Panc1 (cell line): ENCODE data around the gene NLRP7. TPM values are rescaled to one million over a fixed set of nuclear protein-coding genes. Genes with fewer than 3 reads are reported as not detected.
A peak's percentile ranks its signal among the peaks of the same experiment; 100 is the strongest.

Experiments used
- ATAC-seq: fragments of 200-7000 bp; cut with Tn5 transposase; 2 replicates; pipeline ENCODE4 v1.9.1; 2020; ENCODE audit warnings: mild to moderate bottlenecking, moderate library complexity
- BruUV-seq: library from RNA; stranded (reverse); fragments of 400-500 nt; replicated peaks from 2 replicates; lab custom pipeline; 2021; lab: Mats Ljungman, UMichigan
- CTCF ChIA-PET: fragments of 300-600 bp; sonication (Branson Sonifier 250); formaldehyde crosslinking; loops from one replicate; lab custom pipeline; 2022; ENCODE audit warnings: antibody characterized with exemption; lab: Charles Lee
- POLR2A ChIA-PET: fragments of 300-600 bp; sonication (Branson Sonifier 250); formaldehyde crosslinking; loops from one replicate; lab custom pipeline; 2022; ENCODE audit warnings: antibody characterized with exemption; lab: Charles Lee
- DNase-seq: peaks from one replicate; pipeline ENCODE4 v3.0.0-alpha.2; 2010; ENCODE audit warnings: low read depth, low spot score
- H3K27ac ChIP-seq: 2 replicates; pipeline ENCODE4 v1.5.1; 2011; ENCODE audit warnings: mild to moderate bottlenecking, low read length, inconsistent platforms
- H3K27me3 ChIP-seq: fragments of 200-500 bp; sonication (Bioruptor generic); 2 replicates; pipeline ENCODE4 v1.6.0; 2014; ENCODE audit warnings: low read length, inconsistent platforms; ENCODE audit not compliant: control insufficient read depth, insufficient read depth
- H3K36me3 ChIP-seq: fragments of 200-500 bp; sonication (Bioruptor generic); 2 replicates; pipeline ENCODE4 v1.5.1; 2014; ENCODE audit warnings: inconsistent platforms, mild to moderate bottlenecking, low read length, moderate library complexity; ENCODE audit not compliant: control insufficient read depth, insufficient read depth
- H3K4me1 ChIP-seq: 2 replicates; pipeline ENCODE4 v1.5.1; 2011; ENCODE audit warnings: inconsistent platforms, mild to moderate bottlenecking, low read length, moderate library complexity; ENCODE audit not compliant: control insufficient read depth, insufficient read depth
- H3K4me3 ChIP-seq, 2 experiments: 2 replicates each; pipeline ENCODE4 v1.5.1; 2011 to 2012; ENCODE audit warnings: low read depth in 2 of 2, low read length in 2 of 2, mild to moderate bottlenecking in 2 of 2, inconsistent platforms in 1 of 2, moderate library complexity in 1 of 2
- H3K9me3 ChIP-seq: fragments of 200-500 bp; sonication (Bioruptor generic); 2 replicates; pipeline ENCODE4 v1.5.1; 2014; ENCODE audit warnings: low read depth, mild to moderate bottlenecking, inconsistent platforms, low read length, moderate library complexity; ENCODE audit not compliant: control insufficient read depth, insufficient read depth
- POLR2AphosphoS5 ChIP-seq: IDR thresholded peaks from 2 replicates; pipeline ENCODE4 v1.6.1; 2012; ENCODE audit warnings: mild to moderate bottlenecking, low read depth, low read length, moderate library complexity
- SIN3A ChIP-seq: IDR thresholded peaks from 2 replicates; pipeline ENCODE4 v1.6.1; 2012; ENCODE audit warnings: low read depth, mild to moderate bottlenecking, low read length, moderate library complexity, borderline replicate concordance; ENCODE audit not compliant: insufficient read depth
- TCF7L2 ChIP-seq: IDR thresholded peaks from 2 replicates; pipeline ENCODE4 v1.6.1; 2011; ENCODE audit warnings: mild to moderate bottlenecking, low read depth, low read length, inconsistent platforms
- in situ Hi-C: cut with HindIII; loops from 2 replicates; pipeline ENCODE4 v1.10.0; 2016; ENCODE audit warnings: low sequenced_read_pairs, low pct_unique_long_range_greater_than_20kb
- intact Hi-C: fragments of 100-400 bp; cut with micrococcal nuclease; formaldehyde crosslinking; loops from one replicate; pipeline ENCODE4 v1.10.0; 2022; ENCODE audit not compliant: unreplicated experiment
- total RNA-seq: library from RNA; stranded (reverse); gene quantifications from one replicate; pipeline ENCODE4 v1.2.1, GENCODE V29; 2021; ENCODE audit not compliant: unreplicated experiment
- TF ChIP-seq, protein P1 (sequence below): fragments of 450-650 bp; IDR thresholded peaks from 2 replicates; pipeline ENCODE4 v1.5.1; 2017; ENCODE audit warnings: mild to moderate bottlenecking
- TF ChIP-seq, protein P2 (sequence below), 2 experiments: IDR thresholded peaks; 2 replicates each; pipeline ENCODE4 v1.6.1; 2011 to 2012; ENCODE audit warnings: low read depth in 2 of 2, control low read depth in 1 of 2, low read length in 1 of 2, mild to moderate bottlenecking in 1 of 2, moderate library complexity in 1 of 2; ENCODE audit not compliant: insufficient read depth in 1 of 2

Gene NLRP7
- total RNA-seq, 1 experiment from 2014 or later = not detected

DNA sequence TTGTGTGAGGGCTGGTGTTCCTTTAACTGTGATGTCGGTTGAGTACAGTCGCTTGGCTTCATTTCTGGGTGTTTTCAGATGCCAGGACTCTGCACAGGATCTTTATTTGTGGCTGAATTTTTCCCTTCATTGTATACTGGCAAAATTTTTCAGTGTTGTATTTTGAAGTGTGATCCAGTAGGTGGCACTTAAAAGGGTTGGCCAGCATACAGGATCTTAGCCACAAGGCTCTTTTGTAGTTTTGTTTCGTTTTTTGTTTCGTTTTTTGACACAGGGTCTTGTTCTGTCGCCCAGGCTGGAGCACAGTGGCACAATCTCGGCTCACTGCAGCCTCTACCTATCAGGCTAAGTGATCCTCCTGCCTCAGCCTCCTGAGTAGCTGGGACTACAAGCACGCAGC, 64.6 kb downstream of the NLRP7 start:
- in situ Hi-C loops (no loop called here), intact Hi-C loops (no loop called here)
- H3K36me3 ChIP-seq = no peaks in the 10 kb centered on the region
- H3K9me3 ChIP-seq = no peaks in the 10 kb centered on the region
- peaks cover 8% of the 10 kb centered on the region for H3K27me3 ChIP-seq
- POLR2A ChIA-PET = no interaction called here
- BruUV-seq = no TSS peak
- no peak overlapping the region for H3K27ac ChIP-seq
- no peak overlapping the region for H3K4me3 ChIP-seq
- ATAC-seq (peak; percentile 70), DNase-seq (no peak)
- TF ChIP-seq, protein P1, sequence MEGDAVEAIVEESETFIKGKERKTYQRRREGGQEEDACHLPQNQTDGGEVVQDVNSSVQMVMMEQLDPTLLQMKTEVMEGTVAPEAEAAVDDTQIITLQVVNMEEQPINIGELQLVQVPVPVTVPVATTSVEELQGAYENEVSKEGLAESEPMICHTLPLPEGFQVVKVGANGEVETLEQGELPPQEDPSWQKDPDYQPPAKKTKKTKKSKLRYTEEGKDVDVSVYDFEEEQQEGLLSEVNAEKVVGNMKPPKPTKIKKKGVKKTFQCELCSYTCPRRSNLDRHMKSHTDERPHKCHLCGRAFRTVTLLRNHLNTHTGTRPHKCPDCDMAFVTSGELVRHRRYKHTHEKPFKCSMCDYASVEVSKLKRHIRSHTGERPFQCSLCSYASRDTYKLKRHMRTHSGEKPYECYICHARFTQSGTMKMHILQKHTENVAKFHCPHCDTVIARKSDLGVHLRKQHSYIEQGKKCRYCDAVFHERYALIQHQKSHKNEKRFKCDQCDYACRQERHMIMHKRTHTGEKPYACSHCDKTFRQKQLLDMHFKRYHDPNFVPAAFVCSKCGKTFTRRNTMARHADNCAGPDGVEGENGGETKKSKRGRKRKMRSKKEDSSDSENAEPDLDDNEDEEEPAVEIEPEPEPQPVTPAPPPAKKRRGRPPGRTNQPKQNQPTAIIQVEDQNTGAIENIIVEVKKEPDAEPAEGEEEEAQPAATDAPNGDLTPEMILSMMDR = no peak
- TF ChIP-seq POLR2AphosphoS5 = no peak
- no peak for TF ChIP-seq TCF7L2
- TF ChIP-seq, protein P2, sequence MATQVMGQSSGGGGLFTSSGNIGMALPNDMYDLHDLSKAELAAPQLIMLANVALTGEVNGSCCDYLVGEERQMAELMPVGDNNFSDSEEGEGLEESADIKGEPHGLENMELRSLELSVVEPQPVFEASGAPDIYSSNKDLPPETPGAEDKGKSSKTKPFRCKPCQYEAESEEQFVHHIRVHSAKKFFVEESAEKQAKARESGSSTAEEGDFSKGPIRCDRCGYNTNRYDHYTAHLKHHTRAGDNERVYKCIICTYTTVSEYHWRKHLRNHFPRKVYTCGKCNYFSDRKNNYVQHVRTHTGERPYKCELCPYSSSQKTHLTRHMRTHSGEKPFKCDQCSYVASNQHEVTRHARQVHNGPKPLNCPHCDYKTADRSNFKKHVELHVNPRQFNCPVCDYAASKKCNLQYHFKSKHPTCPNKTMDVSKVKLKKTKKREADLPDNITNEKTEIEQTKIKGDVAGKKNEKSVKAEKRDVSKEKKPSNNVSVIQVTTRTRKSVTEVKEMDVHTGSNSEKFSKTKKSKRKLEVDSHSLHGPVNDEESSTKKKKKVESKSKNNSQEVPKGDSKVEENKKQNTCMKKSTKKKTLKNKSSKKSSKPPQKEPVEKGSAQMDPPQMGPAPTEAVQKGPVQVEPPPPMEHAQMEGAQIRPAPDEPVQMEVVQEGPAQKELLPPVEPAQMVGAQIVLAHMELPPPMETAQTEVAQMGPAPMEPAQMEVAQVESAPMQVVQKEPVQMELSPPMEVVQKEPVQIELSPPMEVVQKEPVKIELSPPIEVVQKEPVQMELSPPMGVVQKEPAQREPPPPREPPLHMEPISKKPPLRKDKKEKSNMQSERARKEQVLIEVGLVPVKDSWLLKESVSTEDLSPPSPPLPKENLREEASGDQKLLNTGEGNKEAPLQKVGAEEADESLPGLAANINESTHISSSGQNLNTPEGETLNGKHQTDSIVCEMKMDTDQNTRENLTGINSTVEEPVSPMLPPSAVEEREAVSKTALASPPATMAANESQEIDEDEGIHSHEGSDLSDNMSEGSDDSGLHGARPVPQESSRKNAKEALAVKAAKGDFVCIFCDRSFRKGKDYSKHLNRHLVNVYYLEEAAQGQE (IDR thresholded peaks at IDR 0.05; ENCODE audit: insufficient read depth in 1 of 2, low read depth in 2 of 2, low read length in 1 of 2) = no peak
- TF ChIP-seq SIN3A = no peak
- CTCF ChIA-PET = interaction anchor here (0.7 kb wide), 1 partner anchor 258 kb away, joined by 6 read pairs; no protein-coding TSS in a partner anchor
- H3K4me1 ChIP-seq = no peaks in the 10 kb centered on the region

DNA sequence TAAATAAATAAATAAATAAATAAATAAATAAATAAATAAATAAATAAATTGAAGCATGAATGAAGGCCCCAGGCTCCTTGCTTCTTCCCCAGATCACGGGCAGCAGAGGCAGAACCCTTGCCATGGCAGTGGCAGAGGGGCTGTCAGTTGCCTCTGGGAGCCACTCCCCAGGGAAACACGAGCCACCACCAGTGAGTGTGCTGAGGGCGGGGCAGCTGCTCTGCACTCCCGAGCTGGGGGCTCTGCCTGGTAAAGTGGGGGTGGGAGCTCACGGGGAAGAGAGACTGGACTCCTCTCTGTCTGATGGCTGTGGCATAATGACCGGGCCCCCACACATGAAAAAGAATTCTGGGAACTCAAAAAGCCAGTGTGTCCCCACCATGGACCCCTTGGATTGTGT, 65.4 kb downstream of the NLRP7 start:
- no peak for TF ChIP-seq POLR2AphosphoS5
- TF ChIP-seq, protein P1 = no peak
- no peak for TF ChIP-seq TCF7L2
- TF ChIP-seq, protein P2 (IDR thresholded peaks at IDR 0.05; ENCODE audit: insufficient read depth in 1 of 2, low read depth in 2 of 2, low read length in 1 of 2) = no peak
- TF ChIP-seq SIN3A = no peak
- Histone ChIP-seq H3K27me3 (peaks cover 8% of the 10 kb centered on the region), H3K27ac (no peak overlapping the region), H3K4me1 (no peaks in the 10 kb centered on the region), H3K36me3 (no peaks in the 10 kb centered on the region), H3K9me3 (no peaks in the 10 kb centered on the region), H3K4me3 (no peak overlapping the region)
- DNase-seq = no peak
- in situ Hi-C loops (no loop called here), intact Hi-C loops (no loop called here)
- CTCF ChIA-PET = interaction anchor here (0.5 to 1.4 kb wide), 6 partner anchors 13 to 253 kb away, joined by 3 to 7 read pairs (median 4); no protein-coding TSS in a partner anchor
- ATAC-seq = no peak
- no TSS peak for BruUV-seq
- POLR2A ChIA-PET = interaction anchor here (1.1 kb wide), 1 partner anchor 34 kb away, joined by 5 read pairs; no protein-coding TSS in a partner anchor
